Neural crest cell (in vitro differentiated cells): ENCODE data around the gene RAD23A. TPM values are rescaled to one million over a fixed set of nuclear protein-coding genes. Genes with fewer than 3 reads are reported as not detected.

Experiments used
- DNase-seq: peaks from one replicate; pipeline ENCODE4 v3.0.0; 2021; ENCODE audit warnings: low read depth, mixed read lengths, low spot score
- H3K27ac Mint-ChIP-seq: one replicate; pipeline ENCODE4 v1.8.0; 2021; ENCODE audit warnings: mild to moderate bottlenecking, mixed read lengths; ENCODE audit not compliant: unreplicated experiment
- H3K27me3 Mint-ChIP-seq: 2 replicates; pipeline ENCODE4 v1.8.0; 2021; ENCODE audit warnings: low read depth, mild to moderate bottlenecking, mixed read lengths
- H3K36me3 Mint-ChIP-seq: 2 replicates; pipeline ENCODE4 v1.8.0; 2021; ENCODE audit warnings: low read depth, mild to moderate bottlenecking, mixed read lengths
- H3K4me1 Mint-ChIP-seq: 2 replicates; pipeline ENCODE4 v1.8.0; 2021; ENCODE audit warnings: mixed read lengths
- H3K4me3 Mint-ChIP-seq: one replicate; pipeline ENCODE4 v1.8.0; 2021; ENCODE audit warnings: mild to moderate bottlenecking, mixed read lengths
- H3K9me3 Mint-ChIP-seq: 2 replicates; pipeline ENCODE4 v1.8.0; 2021; ENCODE audit warnings: mixed read lengths
- total RNA-seq: library from RNA; stranded (reverse); gene quantifications from 2 replicates; pipeline ENCODE4 v1.2.1, GENCODE V29; 2021
- TF ChIP-seq, protein P1 (sequence below): fragments of 200-600 bp; sonication (generic); conservative IDR thresholded peaks from 2 replicates; pipeline ENCODE4 v1.5.0; 2021; ENCODE audit warnings: antibody characterized with exemption, mild to moderate bottlenecking

RAD23A gene
- total RNA-seq, 1 donor from 2014 or later: 82.8 TPM

GRCh38 chr19:12924621-12925310, 20.9 kb upstream of the RAD23A start:
- Mint-ChIP-seq H3K9me3 (no peaks in the 10 kb centered on the region), H3K36me3 (peaks cover 22% of the 10 kb centered on the region), H3K27ac (no peak overlapping the region), H3K4me3 (no peak overlapping the region), H3K4me1 (peaks cover 5% of the 10 kb centered on the region), H3K27me3 (no peaks in the 10 kb centered on the region)
- DNase-seq: no peak
- TF ChIP-seq, protein P1, sequence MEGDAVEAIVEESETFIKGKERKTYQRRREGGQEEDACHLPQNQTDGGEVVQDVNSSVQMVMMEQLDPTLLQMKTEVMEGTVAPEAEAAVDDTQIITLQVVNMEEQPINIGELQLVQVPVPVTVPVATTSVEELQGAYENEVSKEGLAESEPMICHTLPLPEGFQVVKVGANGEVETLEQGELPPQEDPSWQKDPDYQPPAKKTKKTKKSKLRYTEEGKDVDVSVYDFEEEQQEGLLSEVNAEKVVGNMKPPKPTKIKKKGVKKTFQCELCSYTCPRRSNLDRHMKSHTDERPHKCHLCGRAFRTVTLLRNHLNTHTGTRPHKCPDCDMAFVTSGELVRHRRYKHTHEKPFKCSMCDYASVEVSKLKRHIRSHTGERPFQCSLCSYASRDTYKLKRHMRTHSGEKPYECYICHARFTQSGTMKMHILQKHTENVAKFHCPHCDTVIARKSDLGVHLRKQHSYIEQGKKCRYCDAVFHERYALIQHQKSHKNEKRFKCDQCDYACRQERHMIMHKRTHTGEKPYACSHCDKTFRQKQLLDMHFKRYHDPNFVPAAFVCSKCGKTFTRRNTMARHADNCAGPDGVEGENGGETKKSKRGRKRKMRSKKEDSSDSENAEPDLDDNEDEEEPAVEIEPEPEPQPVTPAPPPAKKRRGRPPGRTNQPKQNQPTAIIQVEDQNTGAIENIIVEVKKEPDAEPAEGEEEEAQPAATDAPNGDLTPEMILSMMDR: no peak

DNA sequence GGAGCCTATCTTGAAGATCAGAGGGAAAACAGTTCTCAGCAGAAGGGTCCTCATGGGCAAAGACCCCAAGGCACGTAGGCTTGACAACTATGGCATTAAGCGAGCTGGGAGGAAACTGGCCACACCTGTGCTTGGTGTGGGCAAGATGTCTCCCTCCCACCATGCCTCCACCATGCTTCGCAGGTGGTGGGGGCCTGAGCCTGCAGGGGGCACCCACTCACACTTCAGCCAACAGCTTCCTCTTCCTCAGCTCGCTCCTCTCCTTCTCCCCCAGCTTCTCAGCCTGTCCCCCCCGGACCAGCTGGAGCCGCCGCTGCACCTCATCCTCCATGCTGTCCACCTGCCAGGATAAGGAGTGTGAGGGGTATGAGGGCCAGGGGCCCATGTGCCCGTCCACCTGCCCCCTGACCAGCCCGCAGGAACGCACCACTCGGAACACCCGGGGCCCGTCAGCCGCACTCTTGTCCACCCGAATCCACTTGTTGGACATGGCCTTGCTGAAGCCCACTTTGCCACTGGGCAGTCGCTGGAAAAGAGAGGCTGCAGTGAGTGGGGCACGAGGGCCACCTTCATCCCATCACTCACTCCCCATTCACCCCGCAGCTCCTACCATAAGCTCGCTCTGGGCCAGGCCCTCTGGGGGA, 15.5 kb upstream of the RAD23A start:
- TF ChIP-seq, protein P1: no peak
- no peak for DNase-seq
- Mint-ChIP-seq H3K36me3 (peaks cover 17% of the 10 kb centered on the region), H3K9me3 (no peaks in the 10 kb centered on the region), H3K27me3 (no peaks in the 10 kb centered on the region), H3K27ac (no peak overlapping the region), H3K4me3 (peak overlapping the region; percentile 27), H3K4me1 (peaks cover 18% of the 10 kb centered on the region)

- H3K27ac Mint-ChIP-seq: peak overlapping the region; percentile 97
- peaks cover 23% of the 10 kb centered on the region for H3K4me1 Mint-ChIP-seq
- peaks cover 12% of the 10 kb centered on the region for H3K36me3 Mint-ChIP-seq
- TF ChIP-seq, protein P1: no peak
- DNase-seq: no peak
- no peaks in the 10 kb centered on the region for H3K9me3 Mint-ChIP-seq
- no peaks in the 10 kb centered on the region for H3K27me3 Mint-ChIP-seq
- peak overlapping the region; percentile 99 for H3K4me3 Mint-ChIP-seq
Measured at GRCh38 chr19:12932392-12933286, 13.0 kb upstream of the RAD23A start.

DNA sequence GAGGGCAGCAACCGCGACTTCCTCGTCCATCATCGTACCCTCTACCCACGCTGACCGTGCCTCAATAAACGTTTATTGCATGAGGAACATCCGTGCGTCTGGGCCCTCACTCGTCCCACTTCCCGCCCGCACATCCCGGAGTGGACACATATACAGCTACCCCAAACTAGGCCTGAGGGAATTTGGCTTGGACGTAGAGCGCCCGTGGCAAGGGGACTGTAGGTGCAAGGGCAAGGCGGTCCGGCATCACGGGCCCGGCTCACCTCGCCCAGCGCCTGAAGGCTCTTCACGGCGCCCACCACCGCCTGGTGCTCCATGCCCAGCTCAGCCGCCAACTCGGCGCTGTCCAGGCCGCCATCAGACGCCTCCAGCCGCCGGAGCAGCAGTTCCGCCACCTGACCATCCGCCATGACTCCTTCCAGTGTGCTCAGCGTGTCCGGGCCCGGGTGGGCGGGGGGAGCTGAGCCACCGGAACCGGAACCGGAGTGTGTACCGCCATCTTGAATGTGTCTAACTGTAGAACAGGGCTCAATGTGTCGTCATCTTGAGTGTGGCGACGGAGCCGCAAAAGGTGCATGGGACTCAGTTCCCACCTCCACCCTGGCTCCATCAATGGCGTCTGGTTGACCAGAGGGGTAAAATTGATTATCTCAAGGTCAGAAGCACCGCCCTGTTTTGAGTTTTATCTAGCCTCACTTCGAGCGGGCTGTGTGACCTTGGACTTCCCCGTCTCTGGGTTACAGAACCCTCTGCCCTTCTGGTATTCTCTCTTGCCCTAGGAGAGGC, 12.2 kb upstream of the RAD23A start, which contains the start of gene FARSA:
Gene FARSA (minus strand): TSS at position 425 of the 786 bp plus-strand sequence. CDS start 15 bp downstream, at position 410.
- peaks cover 4% of the 10 kb centered on the region for H3K27me3 Mint-ChIP-seq
- H3K4me3 Mint-ChIP-seq: peak within 1 kb of the TSS; percentile 99
- H3K27ac Mint-ChIP-seq: peak within 1 kb of the TSS; percentile 97
- H3K4me1 Mint-ChIP-seq: peaks cover 31% of the 10 kb centered on the region
- H3K9me3 Mint-ChIP-seq: no peaks in the 10 kb centered on the region
- TF ChIP-seq, protein P1: no peak
- peak; percentile 73 for DNase-seq
- H3K36me3 Mint-ChIP-seq: peaks cover 12% of the 10 kb centered on the region

DNA sequence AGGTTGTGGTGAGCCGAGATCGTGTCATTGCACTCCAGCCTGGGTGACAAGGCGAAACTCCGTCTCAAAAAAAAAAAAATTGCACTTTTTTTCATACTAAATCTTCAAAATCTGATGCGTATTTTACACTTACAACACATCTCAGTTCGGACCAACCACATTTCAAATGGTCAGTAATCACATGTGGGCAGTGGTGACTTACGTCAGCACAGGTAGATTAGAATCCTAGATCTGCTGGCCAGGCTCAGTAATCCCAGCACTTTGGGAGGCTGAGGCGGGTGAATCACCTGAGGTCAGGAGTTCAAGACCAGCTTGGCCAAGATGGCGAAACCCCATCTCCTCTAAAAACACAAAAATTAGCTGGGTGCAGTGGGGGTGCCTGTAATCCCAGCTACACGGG, 10.6 kb upstream of the RAD23A start:
- DNase-seq: no peak
- Mint-ChIP-seq H3K4me1 (peaks cover 46% of the 10 kb centered on the region), H3K27me3 (peaks cover 6% of the 10 kb centered on the region), H3K4me3 (peak overlapping the region; percentile 85), H3K9me3 (no peaks in the 10 kb centered on the region), H3K36me3 (peaks cover 21% of the 10 kb centered on the region), H3K27ac (no peak overlapping the region)
- TF ChIP-seq, protein P1: no peak
